ENCODE measurements around the gene KMT2D.
"Not testable (repeated sequence)": the region's sequence is repeated elsewhere in the genome, so short reads cannot be mapped to it uniquely, and the experiment has no call there.

The KMT2D gene

GRCh38 chr12:49064767-49065152, 4.2 kb upstream of the KMT2D start:
- no peak for TF ChIP-seq CTCF (IDR thresholded peaks at IDR 0.05; ENCODE audit: low read depth, low read length)
- no peak overlapping the region for H3K4me3 ChIP-seq (ENCODE audit: low read depth, low read length)

GRCh38 chr12:49061916-49062315, 1.3 kb upstream of the KMT2D start:
- not testable (repeated sequence) for H3K4me3 ChIP-seq (ENCODE audit: low read depth, low read length)

- peak overlapping the region; percentile 93 for H3K4me3 ChIP-seq (ENCODE audit: low read depth, low read length)
- no peak for TF ChIP-seq CTCF (IDR thresholded peaks at IDR 0.05; ENCODE audit: low read depth, low read length)
These were observed 610 bp upstream of the KMT2D start for GRCh38 chr12:49061157-49061650.

GRCh38 chr12:49059299-49060171, 1.1 kb downstream of the KMT2D start:
- peak overlapping the region; percentile 93 for H3K4me3 ChIP-seq (ENCODE audit: low read depth, low read length)
- TF ChIP-seq CTCF (IDR thresholded peaks at IDR 0.05; ENCODE audit: low read depth, low read length): no peak

- H3K4me3 ChIP-seq (ENCODE audit: low read depth, low read length): peak overlapping the region; percentile 93
- TF ChIP-seq CTCF (IDR thresholded peaks at IDR 0.05; ENCODE audit: low read depth, low read length): no peak
These were observed 1.6 kb downstream of the KMT2D start for GRCh38 chr12:49059045-49059298.

GRCh38 chr12:49058366-49059044, 2.1 kb downstream of the KMT2D start:
- TF ChIP-seq CTCF (IDR thresholded peaks at IDR 0.05; ENCODE audit: low read depth, low read length): no peak
- peak overlapping the region; percentile 93 for H3K4me3 ChIP-seq (ENCODE audit: low read depth, low read length)

GRCh38 chr12:49057888-49058287, 2.7 kb downstream of the KMT2D start:
- peak overlapping the region; percentile 93 for H3K4me3 ChIP-seq (ENCODE audit: low read depth, low read length)
- TF ChIP-seq CTCF (IDR thresholded peaks at IDR 0.05; ENCODE audit: low read depth, low read length): no peak
